ENCODE results near the gene TMEM184C. TPM values are rescaled to one million over a fixed set of nuclear protein-coding genes. Genes with fewer than 3 reads are reported as not detected.

Gene TMEM184C
- total RNA-seq, 1 donor from 2014 or later = 34.7 TPM

DNA sequence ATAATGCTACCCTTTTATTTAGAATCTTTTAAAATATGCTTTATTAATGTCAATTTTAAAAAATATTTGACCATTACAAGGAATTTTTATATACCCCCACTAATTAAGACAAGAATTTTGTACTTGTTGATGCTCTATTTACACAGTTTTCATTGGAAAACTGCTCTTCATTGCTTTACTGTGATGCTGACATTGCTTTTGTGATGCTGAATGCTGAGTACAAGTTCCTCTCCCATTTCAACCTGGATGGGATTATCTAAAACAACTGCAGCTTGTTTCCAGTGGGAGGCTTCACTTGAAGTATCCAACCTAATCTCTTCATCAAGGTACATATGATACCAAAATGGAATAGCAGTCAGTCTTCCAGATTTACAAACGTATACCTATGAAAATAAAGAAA is 21.2 kb downstream of the TMEM184C start:
- DNase-seq (ENCODE audit: low spot score in 2 of 2, unreplicated experiment in 2 of 2) = no peak
- Mint-ChIP-seq H3K27me3 (ENCODE audit: low read depth) (no peaks in the 10 kb centered on the region), H3K4me3 (no peak overlapping the region), H3K4me1 (no peaks in the 10 kb centered on the region), H3K27ac (no peak overlapping the region), H3K9me3 (peaks cover 16% of the 10 kb centered on the region), H3K36me3 (peaks cover 63% of the 10 kb centered on the region)
- TF ChIP-seq, protein P1, sequence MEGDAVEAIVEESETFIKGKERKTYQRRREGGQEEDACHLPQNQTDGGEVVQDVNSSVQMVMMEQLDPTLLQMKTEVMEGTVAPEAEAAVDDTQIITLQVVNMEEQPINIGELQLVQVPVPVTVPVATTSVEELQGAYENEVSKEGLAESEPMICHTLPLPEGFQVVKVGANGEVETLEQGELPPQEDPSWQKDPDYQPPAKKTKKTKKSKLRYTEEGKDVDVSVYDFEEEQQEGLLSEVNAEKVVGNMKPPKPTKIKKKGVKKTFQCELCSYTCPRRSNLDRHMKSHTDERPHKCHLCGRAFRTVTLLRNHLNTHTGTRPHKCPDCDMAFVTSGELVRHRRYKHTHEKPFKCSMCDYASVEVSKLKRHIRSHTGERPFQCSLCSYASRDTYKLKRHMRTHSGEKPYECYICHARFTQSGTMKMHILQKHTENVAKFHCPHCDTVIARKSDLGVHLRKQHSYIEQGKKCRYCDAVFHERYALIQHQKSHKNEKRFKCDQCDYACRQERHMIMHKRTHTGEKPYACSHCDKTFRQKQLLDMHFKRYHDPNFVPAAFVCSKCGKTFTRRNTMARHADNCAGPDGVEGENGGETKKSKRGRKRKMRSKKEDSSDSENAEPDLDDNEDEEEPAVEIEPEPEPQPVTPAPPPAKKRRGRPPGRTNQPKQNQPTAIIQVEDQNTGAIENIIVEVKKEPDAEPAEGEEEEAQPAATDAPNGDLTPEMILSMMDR (IDR thresholded peaks at IDR 0.05; ENCODE audit: unreplicated experiment) = no peak

DNA sequence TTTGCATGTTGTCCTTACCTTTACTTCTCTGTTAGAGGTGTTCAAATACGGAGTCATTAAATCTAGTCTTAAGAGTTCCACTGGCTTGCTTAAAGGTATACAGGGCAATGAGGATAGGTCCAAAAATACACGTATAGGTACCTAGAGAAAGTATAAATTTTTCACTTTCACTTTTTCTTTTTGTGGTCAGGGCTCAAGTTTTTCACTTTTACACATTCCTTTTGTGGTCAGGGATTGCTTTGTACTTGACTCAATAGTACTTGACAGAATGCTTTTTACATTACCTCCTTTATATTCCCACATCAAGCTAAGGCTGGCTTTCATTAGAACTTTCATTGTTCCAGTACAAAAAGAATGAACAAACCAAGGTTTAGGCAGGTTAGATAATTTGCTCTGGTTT is 21.7 kb downstream of the TMEM184C start:
- H3K36me3 Mint-ChIP-seq = peaks cover 60% of the 10 kb centered on the region
- no peak overlapping the region for H3K4me3 Mint-ChIP-seq
- no peak for DNase-seq (ENCODE audit: low spot score in 2 of 2, unreplicated experiment in 2 of 2)
- peak overlapping the region; percentile 79 for H3K27ac Mint-ChIP-seq
- H3K4me1 Mint-ChIP-seq = no peaks in the 10 kb centered on the region
- TF ChIP-seq, protein P1 (IDR thresholded peaks at IDR 0.05; ENCODE audit: unreplicated experiment) = no peak
- H3K9me3 Mint-ChIP-seq = peaks cover 16% of the 10 kb centered on the region
- no peaks in the 10 kb centered on the region for H3K27me3 Mint-ChIP-seq (ENCODE audit: low read depth)

DNA sequence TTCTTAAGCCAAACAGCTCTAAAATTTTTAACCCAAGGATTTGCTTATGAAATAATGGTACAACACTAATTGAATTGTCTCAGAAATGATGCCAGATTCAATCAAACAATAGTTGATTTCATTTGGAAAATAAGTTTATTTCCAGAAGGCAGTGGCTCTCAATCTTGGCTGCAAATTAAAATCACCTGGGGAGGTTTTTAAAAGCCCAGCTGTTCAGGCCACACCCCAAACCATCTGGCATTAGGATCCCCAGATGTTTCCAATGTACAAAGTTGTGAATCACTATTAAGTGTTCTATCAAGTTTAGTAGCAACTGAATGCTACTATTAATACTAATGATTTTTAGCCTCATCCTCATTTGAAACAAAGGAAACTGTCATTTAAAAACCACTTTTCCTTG is 22.2 kb downstream of the TMEM184C start:
- Mint-ChIP-seq H3K27ac (peak overlapping the region; percentile 79), H3K9me3 (peaks cover 16% of the 10 kb centered on the region), H3K27me3 (ENCODE audit: low read depth) (no peaks in the 10 kb centered on the region), H3K4me3 (no peak overlapping the region), H3K4me1 (peaks cover under 1% of the 10 kb centered on the region), H3K36me3 (peaks cover 57% of the 10 kb centered on the region)
- DNase-seq (ENCODE audit: low spot score in 2 of 2, unreplicated experiment in 2 of 2) = no peak
- TF ChIP-seq, protein P1 (IDR thresholded peaks at IDR 0.05; ENCODE audit: unreplicated experiment) = no peak

DNA sequence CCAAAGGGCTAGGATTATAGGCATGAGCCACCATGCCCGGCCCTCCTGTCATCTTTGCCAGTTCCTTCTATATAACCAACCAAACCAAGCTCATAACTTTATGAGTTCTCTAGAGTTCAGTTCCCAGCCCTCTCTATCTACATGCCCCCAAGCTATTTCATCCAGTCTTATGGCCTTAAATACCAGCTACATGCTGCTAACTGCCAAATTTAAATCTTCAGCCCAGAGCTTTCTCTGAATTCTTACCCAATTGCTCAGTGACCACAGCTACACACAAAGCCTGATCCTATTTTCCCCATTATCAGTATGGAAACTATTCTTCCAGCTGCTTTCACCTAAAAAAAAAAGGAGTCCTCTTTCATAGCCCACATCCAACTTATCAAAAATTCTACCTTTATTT is 23.1 kb downstream of the TMEM184C start:
- TF ChIP-seq, protein P1 (IDR thresholded peaks at IDR 0.05; ENCODE audit: unreplicated experiment) = no peak
- H3K36me3 Mint-ChIP-seq = peaks cover 52% of the 10 kb centered on the region
- H3K27me3 Mint-ChIP-seq (ENCODE audit: low read depth) = no peaks in the 10 kb centered on the region
- no peak overlapping the region for H3K27ac Mint-ChIP-seq
- no peak overlapping the region for H3K4me3 Mint-ChIP-seq
- peaks cover 16% of the 10 kb centered on the region for H3K9me3 Mint-ChIP-seq
- no peak for DNase-seq (ENCODE audit: low spot score in 2 of 2, unreplicated experiment in 2 of 2)
- H3K4me1 Mint-ChIP-seq = peaks cover 1% of the 10 kb centered on the region

DNA sequence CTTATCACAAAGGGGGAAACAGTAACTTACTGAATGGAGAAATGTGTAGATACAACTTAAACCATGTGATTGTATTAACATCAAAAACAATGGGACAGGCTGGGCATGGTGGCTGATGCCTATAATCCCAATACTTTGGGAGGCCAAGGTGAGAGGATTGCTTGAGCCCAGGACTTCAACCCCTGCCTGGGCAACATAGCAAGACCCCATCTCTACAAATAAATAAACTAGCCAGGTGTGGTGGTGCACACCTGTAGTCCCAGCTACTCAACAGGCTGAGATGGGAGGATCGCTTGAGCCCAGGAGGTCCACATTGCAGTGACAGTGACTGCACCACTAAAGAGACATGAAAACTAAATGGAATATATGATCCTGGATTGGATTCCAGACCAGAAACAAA is 26.4 kb downstream of the TMEM184C start:
- Mint-ChIP-seq H3K27me3 (ENCODE audit: low read depth) (no peaks in the 10 kb centered on the region), H3K36me3 (peaks cover 41% of the 10 kb centered on the region), H3K27ac (no peak overlapping the region), H3K4me3 (no peak overlapping the region), H3K9me3 (no peaks in the 10 kb centered on the region), H3K4me1 (peaks cover 1% of the 10 kb centered on the region)
- DNase-seq (ENCODE audit: low spot score in 2 of 2, unreplicated experiment in 2 of 2) = no peak
- TF ChIP-seq, protein P1 (IDR thresholded peaks at IDR 0.05; ENCODE audit: unreplicated experiment) = no peak

GRCh38 chr4:147644471-147644870 is 27.3 kb downstream of the TMEM184C start:
- Mint-ChIP-seq H3K27ac (no peak overlapping the region), H3K27me3 (ENCODE audit: low read depth) (no peaks in the 10 kb centered on the region), H3K4me1 (peaks cover 1% of the 10 kb centered on the region), H3K9me3 (no peaks in the 10 kb centered on the region), H3K36me3 (peaks cover 48% of the 10 kb centered on the region), H3K4me3 (no peak overlapping the region)
- no peak for DNase-seq (ENCODE audit: low spot score in 2 of 2, unreplicated experiment in 2 of 2)
- TF ChIP-seq, protein P1 (IDR thresholded peaks at IDR 0.05; ENCODE audit: unreplicated experiment) = no peak
